Muscle of arm (tissue), 12 donors: Measurements from ENCODE around the gene KATNB1. TPM values are rescaled to one million over a fixed set of nuclear protein-coding genes. Genes with fewer than 3 reads are reported as not detected.

ENCODE experiments used
- DNase-seq: peaks from one replicate; pipeline ENCODE4 v3.0.0-alpha.2; 2013
- polyA plus RNA-seq, 12 donors: library from polyadenylated mRNA; unstranded; fragments of 120-200 nt; gene quantifications; one replicate each; pipeline ENCODE4 v1.2.1, GENCODE V29; 2013; ENCODE audit not compliant: insufficient read length in 12 of 12

The KATNB1 gene
- polyA plus RNA-seq, 12 donors: 29.5 to 65.6 (median 37.0) TPM; not detected in 1

DNA sequence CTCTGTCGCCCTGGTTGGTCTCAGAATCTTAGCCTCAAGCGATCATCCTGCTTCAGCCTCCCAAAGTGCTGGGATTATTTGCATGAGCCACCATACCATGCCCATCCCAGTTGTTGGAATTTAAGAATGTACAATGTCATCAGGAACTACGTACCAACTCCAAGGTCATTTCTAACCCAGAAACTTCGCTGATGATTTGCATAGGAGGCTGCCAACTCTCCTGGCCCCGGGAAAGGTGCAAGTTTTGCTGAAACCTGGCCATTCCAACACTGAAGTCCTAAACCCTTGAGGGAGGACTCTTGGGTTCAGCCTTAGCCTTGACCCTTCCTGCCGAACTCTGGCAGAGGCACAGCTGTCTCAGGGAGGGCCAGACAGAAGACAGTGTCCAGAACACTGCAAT, 69.6 kb downstream of the KATNB1 start:
- no peak for DNase-seq

Other genes starting within 250 kb of the KATNB1 start
- gene DOK4, start 249.3 kb upstream of the KATNB1 start, polyA plus RNA-seq: 10 to 100 TPM in 5 of 12 donors, 1 to 10 TPM in 6, not detected in 1; 6.6 to 33.0 (median 9.5) TPM
- 10 to 100 TPM in 7 of 12 donors, 1 to 10 TPM in 4, not detected in 1; 9.2 to 20.8 (median 11.4) TPM for gene CCDC102A, start 199.2 kb upstream of the KATNB1 start, polyA plus RNA-seq
- 1 to 10 TPM in 9 of 12 donors, under 1 TPM in 2, not detected in 1; 0.70 to 4.3 (median 1.9) TPM for gene ADGRG5, start 193.1 kb upstream of the KATNB1 start, polyA plus RNA-seq
- 10 to 100 TPM in 3 of 12 donors, 1 to 10 TPM in 8, not detected in 1; 4.4 to 48.0 (median 7.7) TPM for gene ADGRG1, start 107.1 kb upstream of the KATNB1 start, polyA plus RNA-seq
- under 1 TPM in 9 of 12 donors, not detected in 3; 0.10 to 0.55 (median 0.22) TPM for gene ADGRG3, start 67.5 kb upstream of the KATNB1 start, polyA plus RNA-seq
- under 1 TPM in 5 of 12 donors, not detected in 7; 0.05 to 0.31 (median 0.17) TPM for gene DRC7, start 41.0 kb upstream of the KATNB1 start, polyA plus RNA-seq
- gene KIFC3, start 66.7 kb downstream of the KATNB1 start, polyA plus RNA-seq: 10 to 100 TPM in 11 of 12 donors, not detected in 1; 10.8 to 70.4 (median 17.6) TPM
- gene CNGB1, start 235.4 kb downstream of the KATNB1 start, polyA plus RNA-seq: 10 to 100 TPM in 1 of 12 donors, under 1 TPM in 6, not detected in 5; 0.03 to 10.7 (median 0.12) TPM